Measurements from ENCODE around the gene HOXA10. TPM values are rescaled to one million over a fixed set of nuclear protein-coding genes. Genes with fewer than 3 reads are reported as not detected.

HOXA10 gene
- total RNA-seq, 1 experiment from 2014 or later, result not detected

- H3K27ac ChIP-seq (ENCODE audit: low read depth, low read length, poor library complexity, severe bottlenecking), result no peak overlapping the region
- intact Hi-C loops (cut with micrococcal nuclease; ENCODE audit: unreplicated experiment), result no loop called here
Observed at GRCh38 chr7:27148031-27148755, 25.9 kb downstream of the HOXA10 start.

GRCh38 chr7:27147199-27148030 is 26.7 kb downstream of the HOXA10 start, which contains the start of gene HOXA6:
Gene HOXA6, minus strand, starts transcription at chr7:27147774. Its CDS starts 25 bp downstream, at chr7:27147749.
- peak; percentile 30 for DNase-seq (ENCODE audit: low spot score)
- intact Hi-C loops (cut with micrococcal nuclease; ENCODE audit: unreplicated experiment), result no loop called here
- peak within 1 kb of the TSS; percentile 24 for H3K4me3 ChIP-seq (ENCODE audit: low read depth, low read length, poor library complexity, severe bottlenecking)
- ChIA-PET POLR2A (ENCODE audit: low non-redundant PET) (no interaction called here), CTCF (no interaction called here)
- no peak within 1 kb of the TSS for H3K27ac ChIP-seq (ENCODE audit: low read depth, low read length, poor library complexity, severe bottlenecking)
- peaks cover 94% of the 10 kb centered on the region for H3K27me3 ChIP-seq (replicated peaks; ENCODE audit: insufficient read depth, low read depth, low read length, poor library complexity)
- BruUV-seq (replicated peaks), result no TSS peak
- H3K36me3 ChIP-seq (ENCODE audit: insufficient read depth, low read length, poor library complexity, severe bottlenecking), result no peaks in the 10 kb centered on the region
- TF ChIP-seq CTCF (conservative IDR thresholded peaks at IDR 0.05; ENCODE audit: low read depth, low read length) (no peak), EZH2 (IDR thresholded peaks at IDR 0.05; ENCODE audit: borderline replicate concordance, low read depth, low read length, poor library complexity, severe bottlenecking) (peak; percentile 61)
- H3K9me3 ChIP-seq (ENCODE audit: low read depth, low read length, poor library complexity, severe bottlenecking), result no peaks in the 10 kb centered on the region
- peaks cover 14% of the 10 kb centered on the region for H3K4me1 ChIP-seq (ENCODE audit: insufficient read depth, low read length, poor library complexity, severe bottlenecking)

More at GRCh38 chr7:27148031-27148755, 25.9 kb downstream of the HOXA10 start:
- no peaks in the 10 kb centered on the region for H3K9me3 ChIP-seq (ENCODE audit: low read depth, low read length, poor library complexity, severe bottlenecking)
- no peak for DNase-seq (ENCODE audit: low spot score)
- no TSS peak for BruUV-seq (replicated peaks)
- no peaks in the 10 kb centered on the region for H3K36me3 ChIP-seq (ENCODE audit: insufficient read depth, low read length, poor library complexity, severe bottlenecking)
- H3K27me3 ChIP-seq (replicated peaks; ENCODE audit: insufficient read depth, low read depth, low read length, poor library complexity), result peaks cover 94% of the 10 kb centered on the region
- ChIA-PET POLR2A (ENCODE audit: low non-redundant PET) (no interaction called here), CTCF (no interaction called here)
- H3K4me3 ChIP-seq (ENCODE audit: low read depth, low read length, poor library complexity, severe bottlenecking), result peak overlapping the region; percentile 24
- H3K4me1 ChIP-seq (ENCODE audit: insufficient read depth, low read length, poor library complexity, severe bottlenecking), result peaks cover 13% of the 10 kb centered on the region
- TF ChIP-seq CTCF (conservative IDR thresholded peaks at IDR 0.05; ENCODE audit: low read depth, low read length) (no peak), EZH2 (IDR thresholded peaks at IDR 0.05; ENCODE audit: borderline replicate concordance, low read depth, low read length, poor library complexity, severe bottlenecking) (peak; percentile 48)

- TF ChIP-seq EZH2 (IDR thresholded peaks at IDR 0.05; ENCODE audit: borderline replicate concordance, low read depth, low read length, poor library complexity, severe bottlenecking) (no peak), CTCF (conservative IDR thresholded peaks at IDR 0.05; ENCODE audit: low read depth, low read length) (no peak)
- intact Hi-C loops (cut with micrococcal nuclease; ENCODE audit: unreplicated experiment), result no loop called here
- H3K36me3 ChIP-seq (ENCODE audit: insufficient read depth, low read length, poor library complexity, severe bottlenecking), result no peaks in the 10 kb centered on the region
- DNase-seq (ENCODE audit: low spot score), result no peak
- H3K4me3 ChIP-seq (ENCODE audit: low read depth, low read length, poor library complexity, severe bottlenecking), result no peak overlapping the region
- peaks cover 94% of the 10 kb centered on the region for H3K27me3 ChIP-seq (replicated peaks; ENCODE audit: insufficient read depth, low read depth, low read length, poor library complexity)
- peaks cover 14% of the 10 kb centered on the region for H3K4me1 ChIP-seq (ENCODE audit: insufficient read depth, low read length, poor library complexity, severe bottlenecking)
- ChIA-PET POLR2A (ENCODE audit: low non-redundant PET) (no interaction called here), CTCF (no interaction called here)
- BruUV-seq (replicated peaks), result no TSS peak
- no peak overlapping the region for H3K27ac ChIP-seq (ENCODE audit: low read depth, low read length, poor library complexity, severe bottlenecking)
- H3K9me3 ChIP-seq (ENCODE audit: low read depth, low read length, poor library complexity, severe bottlenecking), result no peaks in the 10 kb centered on the region
Observed at GRCh38 chr7:27146491-27147198, 27.5 kb downstream of the HOXA10 start.
